Measurements from ENCODE around the gene ACSS1. TPM values are rescaled to one million over a fixed set of nuclear protein-coding genes. Genes with fewer than 3 reads are reported as not detected.
A peak's percentile ranks its signal among the peaks of the same experiment; 100 is the strongest.

The ACSS1 gene
- total RNA-seq, 2 experiments from 2014 or later, result 17.5 to 18.2 TPM

DNA sequence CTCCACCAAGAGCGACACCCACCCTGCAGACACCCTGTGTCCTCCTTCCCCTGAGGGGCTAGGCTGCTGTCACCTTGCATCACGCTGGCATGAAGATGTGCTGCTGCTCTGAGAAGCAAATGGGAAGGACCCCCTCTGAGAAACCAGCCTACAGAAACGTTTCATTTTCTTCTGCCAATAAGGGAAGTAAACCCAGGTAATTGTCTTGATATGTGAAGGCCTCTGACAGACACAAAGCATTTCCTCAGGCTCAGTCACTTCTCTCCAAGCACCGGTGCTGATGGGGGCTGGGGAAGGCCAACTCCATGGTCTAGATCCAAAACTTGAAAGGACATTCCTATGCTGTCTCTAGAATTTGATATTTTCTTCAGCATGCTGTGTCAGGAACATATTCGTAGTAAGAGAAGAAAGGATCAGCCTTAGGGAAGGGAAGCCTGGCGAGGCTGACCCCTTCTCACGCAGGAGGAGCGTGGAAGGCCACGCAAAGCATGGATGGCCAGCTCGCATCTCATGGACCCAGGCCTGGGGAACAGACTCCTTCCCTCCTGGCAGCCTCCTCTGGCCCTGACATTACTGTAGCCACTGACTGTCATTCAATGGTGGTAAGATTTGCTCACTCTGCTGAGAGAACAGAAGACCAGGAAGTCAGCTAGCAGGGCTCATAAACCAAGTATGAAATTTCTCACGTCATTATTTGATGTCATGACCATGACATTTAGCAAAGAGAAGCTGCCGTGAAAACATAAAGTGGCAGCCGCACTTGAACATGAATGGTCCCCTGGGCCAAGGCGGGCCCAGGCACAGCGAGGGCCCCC lies 20.4 kb downstream of the ACSS1 start:
- H3K36me3 Mint-ChIP-seq (ENCODE audit: low read depth), result no peaks in the 10 kb centered on the region
- DNase-seq (peak; percentile 46), ATAC-seq (peak; percentile 80)
- no peaks in the 10 kb centered on the region for H3K9me3 Mint-ChIP-seq
- no peaks in the 10 kb centered on the region for H3K27me3 Mint-ChIP-seq
- H3K27ac Mint-ChIP-seq, result peak overlapping the region; percentile 57
- TF ChIP-seq, protein P1, sequence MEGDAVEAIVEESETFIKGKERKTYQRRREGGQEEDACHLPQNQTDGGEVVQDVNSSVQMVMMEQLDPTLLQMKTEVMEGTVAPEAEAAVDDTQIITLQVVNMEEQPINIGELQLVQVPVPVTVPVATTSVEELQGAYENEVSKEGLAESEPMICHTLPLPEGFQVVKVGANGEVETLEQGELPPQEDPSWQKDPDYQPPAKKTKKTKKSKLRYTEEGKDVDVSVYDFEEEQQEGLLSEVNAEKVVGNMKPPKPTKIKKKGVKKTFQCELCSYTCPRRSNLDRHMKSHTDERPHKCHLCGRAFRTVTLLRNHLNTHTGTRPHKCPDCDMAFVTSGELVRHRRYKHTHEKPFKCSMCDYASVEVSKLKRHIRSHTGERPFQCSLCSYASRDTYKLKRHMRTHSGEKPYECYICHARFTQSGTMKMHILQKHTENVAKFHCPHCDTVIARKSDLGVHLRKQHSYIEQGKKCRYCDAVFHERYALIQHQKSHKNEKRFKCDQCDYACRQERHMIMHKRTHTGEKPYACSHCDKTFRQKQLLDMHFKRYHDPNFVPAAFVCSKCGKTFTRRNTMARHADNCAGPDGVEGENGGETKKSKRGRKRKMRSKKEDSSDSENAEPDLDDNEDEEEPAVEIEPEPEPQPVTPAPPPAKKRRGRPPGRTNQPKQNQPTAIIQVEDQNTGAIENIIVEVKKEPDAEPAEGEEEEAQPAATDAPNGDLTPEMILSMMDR (IDR thresholded peaks at IDR 0.05), result no peak
- H3K4me1 Mint-ChIP-seq (ENCODE audit: low read depth), result peaks cover 60% of the 10 kb centered on the region
- ChIA-PET CTCF (interaction anchor here (1.0 to 1.7 kb wide), 4 partner anchors 7 to 42 kb away, joined by 3 to 5 read pairs (median 4); no protein-coding TSS in a partner anchor), POLR2A (interaction anchor here (0.8 to 0.9 kb wide), 2 partner anchors 12 to 27 kb away, joined by 3 to 4 read pairs; no protein-coding TSS in a partner anchor)
- intact Hi-C loops (cut with micrococcal nuclease), result no loop called here
- H3K4me3 Mint-ChIP-seq, result no peak overlapping the region

DNA sequence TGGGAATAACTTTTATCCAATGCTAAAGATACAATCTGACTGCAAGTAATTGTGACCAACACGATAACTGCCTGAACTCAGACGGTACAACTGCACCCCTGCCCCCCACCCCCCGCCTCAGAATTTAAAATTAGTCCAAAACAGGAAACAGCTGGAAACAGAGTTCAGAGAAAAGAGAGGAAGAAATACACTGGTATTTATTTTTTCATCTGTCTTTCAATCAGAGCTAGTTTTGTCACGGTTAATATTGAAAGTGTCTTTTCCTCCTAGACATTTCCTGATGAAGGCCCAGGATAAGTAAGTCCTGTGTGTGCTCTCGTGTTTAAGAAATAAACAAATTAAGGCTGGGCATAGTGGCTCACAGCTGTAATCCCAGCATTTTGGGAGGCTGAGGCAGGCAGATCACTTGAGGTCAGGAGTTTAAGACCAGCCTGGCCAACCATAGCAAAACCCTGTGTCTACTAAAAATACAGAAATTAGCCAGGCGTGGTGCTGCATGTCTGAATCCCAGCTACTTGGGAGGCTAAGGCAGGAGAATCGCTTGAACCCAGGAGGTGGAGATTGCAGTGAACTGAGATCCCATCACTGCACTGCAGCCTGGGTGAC lies 21.5 kb downstream of the ACSS1 start:
- DNase-seq, result no peak

DNA sequence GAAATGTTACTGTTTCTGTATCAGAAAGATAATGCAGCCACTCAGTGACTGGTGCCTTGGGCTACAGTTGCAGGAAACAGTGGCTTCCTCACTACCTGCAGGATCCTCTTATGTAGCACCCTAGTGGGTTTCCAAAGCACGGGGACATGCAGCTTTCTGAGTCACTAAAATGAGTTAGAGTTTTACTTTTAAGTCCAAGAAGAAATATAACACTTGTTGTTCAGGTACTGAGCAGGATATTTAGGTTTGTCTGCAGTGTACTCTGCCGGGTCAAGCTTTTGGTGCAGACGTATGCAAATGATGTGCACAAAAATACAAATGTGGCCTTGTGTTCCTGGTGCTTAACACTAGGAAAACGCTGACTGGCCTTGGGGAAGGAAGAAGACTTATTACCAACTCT lies 22.0 kb downstream of the ACSS1 start:
- peak overlapping the region; percentile 16 for H3K4me3 Mint-ChIP-seq
- peaks cover 47% of the 10 kb centered on the region for H3K4me1 Mint-ChIP-seq (ENCODE audit: low read depth)
- ChIA-PET POLR2A (interaction anchor here (0.9 to 1.7 kb wide), 2 partner anchors 21 to 44 kb away, joined by 3 to 6 read pairs; no protein-coding TSS in a partner anchor), CTCF (interaction anchor here (1.0 kb wide), 1 partner anchor 9 kb away, joined by 4 read pairs; no protein-coding TSS in a partner anchor)
- no peaks in the 10 kb centered on the region for H3K9me3 Mint-ChIP-seq
- no peaks in the 10 kb centered on the region for H3K36me3 Mint-ChIP-seq (ENCODE audit: low read depth)
- intact Hi-C loops (cut with micrococcal nuclease), result no loop called here
- peak; percentile 69 for ATAC-seq
- DNase-seq, result peak; percentile 52
- TF ChIP-seq, protein P1 (IDR thresholded peaks at IDR 0.05), result no peak
- H3K27me3 Mint-ChIP-seq, result no peaks in the 10 kb centered on the region
- H3K27ac Mint-ChIP-seq, result peak overlapping the region; percentile 57

More for the DNA sequence above, 21.5 kb downstream of the ACSS1 start:
- Mint-ChIP-seq H3K27ac (peak overlapping the region; percentile 57), H3K4me3 (peak overlapping the region; percentile 16), H3K27me3 (no peaks in the 10 kb centered on the region), H3K36me3 (ENCODE audit: low read depth) (no peaks in the 10 kb centered on the region), H3K9me3 (no peaks in the 10 kb centered on the region), H3K4me1 (ENCODE audit: low read depth) (peaks cover 50% of the 10 kb centered on the region)
- CTCF ChIA-PET, result interaction anchor here (1.0 to 1.7 kb wide), 4 partner anchors 8 to 41 kb away, joined by 3 to 5 read pairs (median 4); no protein-coding TSS in a partner anchor
- TF ChIP-seq, protein P1 (IDR thresholded peaks at IDR 0.05), result no peak
- POLR2A ChIA-PET, result interaction anchor here (0.6 to 1.7 kb wide), 3 partner anchors 20 to 972 kb away, joined by 3 to 6 read pairs (median 3); no protein-coding TSS in a partner anchor
- no peak for ATAC-seq
- intact Hi-C loops (cut with micrococcal nuclease), result no loop called here

DNA sequence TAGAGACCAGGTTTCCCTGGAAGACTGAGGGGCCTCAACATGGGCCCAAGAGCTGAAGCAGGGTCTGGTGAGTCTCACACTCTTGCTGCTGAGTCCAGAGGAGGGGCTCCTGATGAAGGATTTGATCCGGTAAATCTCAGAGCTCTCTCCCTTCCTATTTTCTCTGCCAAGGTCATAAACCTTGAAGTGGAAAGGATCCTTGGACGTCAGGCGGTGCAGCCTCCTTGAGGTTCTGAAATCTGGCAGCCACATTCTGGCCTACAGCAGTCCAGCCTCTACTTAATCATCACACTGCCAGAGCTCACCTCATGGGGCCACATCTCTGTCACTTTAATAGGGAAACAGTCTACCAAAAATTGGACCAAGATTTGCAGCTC lies 24.0 kb downstream of the ACSS1 start:
- H3K4me1 Mint-ChIP-seq (ENCODE audit: low read depth), result peaks cover 40% of the 10 kb centered on the region
- ChIA-PET POLR2A (interaction anchor here (1.1 to 1.6 kb wide), 3 partner anchors 25 to 84 kb away, joined by 3 to 4 read pairs (median 3); partner anchors contain the start of gene ACSS1), CTCF (interaction anchor here (0.7 to 1.7 kb wide), 5 partner anchors 12 to 40 kb away, joined by 3 to 4 read pairs (median 3); no protein-coding TSS in a partner anchor)
- H3K9me3 Mint-ChIP-seq, result no peaks in the 10 kb centered on the region
- H3K27me3 Mint-ChIP-seq, result no peaks in the 10 kb centered on the region
- TF ChIP-seq, protein P1 (IDR thresholded peaks at IDR 0.05), result no peak
- ATAC-seq, result no peak
- intact Hi-C loops (cut with micrococcal nuclease), result no loop called here
- no peak overlapping the region for H3K27ac Mint-ChIP-seq
- no peak overlapping the region for H3K4me3 Mint-ChIP-seq
- no peak for DNase-seq
- H3K36me3 Mint-ChIP-seq (ENCODE audit: low read depth), result peaks cover 4% of the 10 kb centered on the region

Data from activated CD8-positive, alpha-beta T cell treated with anti-CD3 and anti-CD28 coated beads for 36 hours (primary cell).